Right renal cortex interstitium (tissue), 3 donors: ENCODE results near the gene LY86. TPM values are rescaled to one million over a fixed set of nuclear protein-coding genes. Genes with fewer than 3 reads are reported as not detected.

Experiments
- DNase-seq, 3 donors: peaks; one replicate each; pipeline ENCODE4 v3.0.0-alpha.2; 2013; ENCODE audit warnings: low read depth in 3 of 3, low spot score in 2 of 3
- polyA plus RNA-seq, 3 donors: library from polyadenylated mRNA; unstranded; fragments of 120-200 nt; gene quantifications; one replicate each; pipeline ENCODE4 v1.2.1, GENCODE V29; 2013; ENCODE audit not compliant: insufficient read length in 3 of 3

Gene LY86
- polyA plus RNA-seq, 3 donors = 1.8 to 2.2 (median 2.2) TPM

- no peak for DNase-seq
Observed at GRCh38 chr6:6619021-6619794, 30.7 kb downstream of the LY86 start.

DNA sequence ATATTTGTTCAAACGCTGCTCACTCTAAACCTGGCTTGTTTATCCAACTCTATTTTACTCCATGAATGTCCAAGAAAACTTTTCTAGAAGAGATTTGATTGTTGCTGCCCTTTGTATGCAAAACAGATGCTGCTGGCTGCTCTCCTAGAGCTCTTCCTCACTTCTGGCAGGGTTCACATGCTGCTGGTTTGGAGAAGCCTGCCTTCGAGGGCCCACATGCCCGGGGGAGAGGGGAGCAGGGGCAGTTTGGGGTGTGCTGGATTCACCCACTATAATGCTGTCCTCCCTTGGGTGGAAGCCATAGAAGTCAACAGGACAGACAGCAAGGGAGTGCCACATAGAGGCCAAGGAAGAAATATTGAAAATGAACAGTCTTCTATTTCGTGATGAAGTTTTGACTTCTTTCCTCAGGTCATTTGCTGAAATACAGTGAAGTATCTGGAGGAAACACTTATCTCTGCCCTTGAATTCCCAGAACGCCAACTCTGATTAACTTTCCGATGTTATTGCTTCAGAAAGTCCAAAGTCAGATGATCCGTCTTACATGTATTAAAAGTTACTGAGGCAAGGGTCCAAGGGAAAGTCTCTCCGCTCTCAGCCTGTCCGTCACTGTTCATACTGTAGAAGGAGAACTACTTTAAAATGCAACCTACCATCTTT is 32.4 kb downstream of the LY86 start:
- no peak for DNase-seq

GRCh38 chr6:6622501-6622900 is 34.0 kb downstream of the LY86 start:
- DNase-seq = no peak

- no peak for DNase-seq
Observed at GRCh38 chr6:6623553-6623952, 35.0 kb downstream of the LY86 start.

- no peak for DNase-seq
Observed at GRCh38 chr6:6624269-6624990, 35.9 kb downstream of the LY86 start.

DNA sequence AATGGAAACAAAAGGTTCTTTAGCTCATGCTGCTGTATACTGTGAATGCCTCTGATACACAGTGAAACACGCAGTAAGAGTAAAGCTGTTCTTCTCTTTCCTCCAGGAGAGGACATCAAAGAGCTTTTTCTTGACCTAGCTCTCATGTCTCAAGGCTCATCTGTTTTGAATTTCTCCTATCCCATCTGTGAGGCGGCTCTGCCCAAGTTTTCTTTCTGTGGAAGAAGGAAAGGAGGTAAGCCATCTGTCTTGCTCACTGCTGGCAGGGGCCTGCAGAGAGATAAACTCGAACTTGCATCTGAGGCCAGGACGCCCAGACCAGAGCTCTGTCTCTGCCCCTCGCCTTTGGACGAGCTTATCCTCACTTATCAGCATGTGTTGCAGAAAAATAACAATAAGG is 37.7 kb downstream of the LY86 start:
- DNase-seq = no peak

DNA sequence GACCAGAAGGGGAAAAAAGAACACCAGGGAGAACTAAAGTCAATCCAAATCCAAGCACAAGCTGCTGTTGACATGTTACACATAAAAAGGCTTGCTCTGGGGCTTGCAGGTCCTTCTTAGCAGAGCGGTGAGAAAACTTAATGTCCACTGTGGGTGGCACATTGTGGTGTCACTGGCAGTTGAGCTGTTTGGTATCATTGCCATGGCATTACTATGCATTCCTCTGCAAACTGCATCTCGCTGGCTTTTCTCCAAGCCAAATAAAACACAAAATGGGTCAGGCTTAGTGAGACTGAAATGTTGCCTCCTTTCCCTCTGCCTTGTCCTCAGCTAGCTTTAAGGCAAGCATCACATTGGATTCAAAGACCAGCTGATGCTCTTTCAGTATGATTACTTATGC is 40.9 kb downstream of the LY86 start:
- no peak for DNase-seq

DNA sequence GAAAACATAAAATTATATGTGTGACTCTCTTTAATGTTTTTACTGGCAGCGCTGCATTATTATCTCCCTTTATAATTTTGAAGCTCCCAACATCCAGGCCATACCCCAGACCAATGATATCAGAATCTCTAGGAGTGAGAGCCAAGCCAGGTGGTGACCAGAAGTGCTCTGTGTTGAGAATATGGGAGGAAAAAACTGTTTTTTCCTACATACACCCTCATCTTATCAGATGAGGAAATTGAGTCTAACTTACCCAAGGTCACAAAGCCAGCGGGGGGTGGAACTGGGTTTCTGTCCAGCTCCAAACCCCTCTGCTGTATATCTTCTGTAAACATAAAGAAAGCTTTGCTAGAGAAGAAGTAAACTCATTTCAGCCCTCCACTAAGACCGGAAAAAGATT is 42.5 kb downstream of the LY86 start:
- DNase-seq = no peak

DNA sequence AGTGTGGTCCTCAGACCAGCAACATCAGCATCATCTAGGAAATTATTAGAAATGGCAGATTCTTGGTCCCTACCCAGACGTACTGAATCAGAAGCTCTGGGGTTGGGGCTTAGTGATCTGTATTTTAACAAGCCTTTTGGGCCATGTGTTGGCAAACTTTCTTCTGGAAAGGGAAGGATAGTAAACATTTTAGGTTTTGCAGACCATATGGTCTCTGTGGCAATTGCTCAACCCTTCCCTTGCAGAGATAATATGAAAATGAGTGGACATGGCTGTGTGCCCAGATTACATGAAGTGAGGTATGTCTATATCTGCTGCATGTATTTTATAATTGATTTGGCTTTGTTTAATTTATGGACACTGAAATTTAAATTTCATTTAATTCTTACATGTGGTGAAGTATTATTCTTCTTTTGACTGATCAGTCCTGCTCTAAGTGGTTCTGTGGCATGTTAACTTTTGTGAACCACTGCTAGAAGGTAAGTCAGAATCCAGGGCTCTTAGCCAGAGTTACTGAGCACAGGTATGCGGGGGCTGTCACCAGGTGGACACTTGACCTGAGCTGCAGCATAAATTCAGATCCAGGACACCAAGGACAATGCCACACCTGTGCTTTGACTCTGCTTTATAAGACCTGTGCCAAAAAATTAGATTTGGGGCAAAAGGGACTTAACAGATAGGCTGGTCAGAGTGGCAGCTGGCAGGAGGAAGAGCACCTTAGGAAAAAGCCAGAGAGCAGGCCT is 43.2 kb downstream of the LY86 start:
- no peak for DNase-seq

DNA sequence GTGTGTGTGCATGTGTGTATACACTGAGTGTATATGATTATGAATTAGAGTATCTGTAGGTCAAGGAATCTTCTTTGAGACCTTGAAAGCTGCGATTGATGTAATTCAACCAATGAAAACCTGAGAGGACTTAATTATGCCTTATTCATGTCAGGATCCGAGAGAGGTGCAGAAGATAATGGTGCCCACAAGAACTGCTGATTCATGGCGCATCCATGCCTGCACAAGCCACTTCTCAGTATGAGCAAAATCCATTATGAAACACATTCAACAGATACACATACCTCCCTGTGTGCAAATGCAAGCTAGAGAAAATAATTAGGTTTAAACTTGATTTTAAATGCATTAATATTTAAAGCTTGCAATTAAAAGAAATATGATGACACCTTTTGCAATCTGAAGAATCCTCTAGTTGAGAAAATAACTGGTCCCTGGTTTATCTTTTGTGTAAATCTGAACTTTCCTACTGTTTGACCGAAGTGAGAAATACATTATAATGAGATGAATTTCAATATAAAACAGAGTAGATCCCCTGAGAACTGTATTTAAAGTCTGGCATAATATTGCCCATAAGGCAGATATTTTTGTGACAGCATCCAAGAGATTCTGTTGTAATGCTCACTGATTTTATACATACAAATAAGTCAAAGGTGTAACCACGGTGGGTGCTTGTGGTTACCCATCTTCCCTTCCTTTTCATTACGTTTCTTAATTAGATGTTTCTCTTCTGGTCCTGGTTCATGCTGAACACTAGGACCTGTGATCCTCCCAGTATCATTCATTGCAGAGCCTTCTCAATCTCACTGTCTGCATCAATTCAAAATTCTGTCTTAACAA is 45.6 kb downstream of the LY86 start:
- DNase-seq = no peak

DNA sequence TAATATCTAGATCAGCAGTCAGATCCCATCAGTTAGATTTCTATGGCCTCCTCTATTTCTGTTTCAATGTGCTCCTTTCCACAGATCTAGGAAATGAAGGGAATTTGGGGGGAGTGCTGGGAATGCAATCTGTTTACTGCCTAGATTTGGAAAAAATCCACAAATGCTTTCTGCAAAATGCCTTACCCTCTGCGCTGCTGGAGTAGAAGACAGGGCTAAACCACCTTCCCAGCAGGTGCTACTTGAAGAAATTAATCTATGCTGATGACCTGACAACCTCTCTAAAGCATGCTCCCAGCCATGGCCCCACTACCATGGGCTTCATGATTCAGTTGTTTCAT is 46.2 kb downstream of the LY86 start:
- DNase-seq = no peak

- DNase-seq = no peak
Observed at GRCh38 chr6:6635291-6635690, 46.8 kb downstream of the LY86 start.

DNA sequence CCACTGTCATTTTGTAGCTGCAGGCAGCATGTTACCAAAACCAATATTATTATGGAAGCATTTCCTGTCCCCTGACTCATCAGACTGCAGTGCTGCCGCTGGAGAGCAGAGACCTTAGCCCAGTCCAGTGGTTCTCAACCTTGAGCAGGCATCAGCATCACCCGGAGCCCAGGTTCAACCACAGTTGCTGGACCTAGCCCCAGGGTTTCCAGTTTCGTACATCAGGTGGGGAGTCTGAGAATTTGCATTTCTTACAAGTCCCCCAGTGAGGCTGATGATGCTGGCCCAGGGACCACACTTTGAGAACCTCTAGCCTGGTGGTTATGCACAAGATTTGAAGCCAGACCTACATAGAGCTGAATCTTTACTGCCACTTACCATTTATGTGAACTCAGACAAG is 47.3 kb downstream of the LY86 start:
- no peak for DNase-seq

- no peak for DNase-seq
Observed at GRCh38 chr6:6639572-6639971, 51.1 kb downstream of the LY86 start.

DNA sequence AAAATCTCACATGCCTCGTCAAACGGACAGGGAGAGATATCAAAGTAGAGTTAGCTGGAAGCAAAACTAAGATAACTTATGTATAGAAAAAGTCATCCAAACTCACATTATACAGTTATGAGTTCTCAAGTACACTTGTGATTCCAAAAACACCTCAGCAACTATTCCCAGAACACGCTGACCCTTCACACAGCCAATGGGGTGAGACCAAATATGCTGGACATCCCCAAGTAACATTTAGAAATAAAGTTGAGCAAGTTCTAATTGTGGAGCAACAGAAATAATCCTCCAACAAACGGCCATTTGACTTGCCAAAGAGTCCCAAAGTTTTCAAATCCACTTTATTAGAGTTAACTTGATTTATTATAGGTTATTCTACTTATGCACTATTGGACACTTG is 52.4 kb downstream of the LY86 start:
- no peak for DNase-seq

GRCh38 chr6:6643398-6643797 is 54.9 kb downstream of the LY86 start:
- DNase-seq = no peak

DNA sequence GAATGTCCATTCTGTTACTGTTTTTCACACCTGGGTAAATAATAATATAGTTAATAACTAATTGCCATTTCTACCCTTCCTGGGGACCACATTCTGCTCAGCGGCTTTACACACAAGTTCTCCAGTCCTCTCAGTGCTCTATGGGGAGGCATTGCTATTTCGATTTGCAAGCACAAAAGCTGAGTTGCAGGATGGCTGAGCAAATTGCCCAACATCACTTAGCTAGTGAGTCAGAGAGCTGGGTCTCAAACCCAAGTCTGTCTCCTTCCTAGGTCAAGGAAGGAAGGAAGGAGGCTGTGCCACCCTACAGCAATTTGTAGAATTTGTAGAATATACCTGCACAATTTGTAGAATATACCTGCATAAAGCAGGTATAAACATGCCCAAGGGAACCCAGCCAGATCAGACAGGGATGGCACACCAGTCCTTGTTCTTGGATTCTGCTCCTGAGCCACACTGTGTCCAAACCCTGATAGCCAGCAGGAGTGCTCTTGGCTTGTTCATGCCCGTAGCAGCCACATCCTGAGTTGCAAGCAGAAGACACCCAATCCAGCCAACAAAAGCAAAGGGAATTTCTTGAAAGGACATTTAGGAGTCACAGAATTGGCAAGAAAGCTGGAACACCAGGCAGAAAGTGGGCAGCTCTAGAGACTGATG is 56.9 kb downstream of the LY86 start:
- no peak for DNase-seq

DNA sequence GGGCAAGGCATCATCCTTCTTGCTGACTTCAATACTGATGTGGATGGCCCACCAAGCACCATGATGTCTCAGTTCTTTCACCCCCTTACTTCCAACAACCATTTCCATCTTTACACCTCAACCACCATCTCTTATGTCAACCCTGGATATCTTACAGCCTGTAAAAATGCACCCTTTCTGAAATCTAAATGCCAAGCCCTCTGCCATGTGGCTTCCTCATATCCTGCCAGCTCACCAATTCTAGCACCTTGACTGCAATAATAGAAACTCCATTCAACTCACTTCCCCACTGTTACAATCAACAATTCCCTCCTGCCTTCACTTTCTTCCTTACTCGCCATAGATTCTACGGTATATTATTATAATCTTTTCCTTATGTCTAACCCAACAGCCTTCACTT is 57.9 kb downstream of the LY86 start:
- DNase-seq = no peak

GRCh38 chr6:6646859-6647258 is 58.3 kb downstream of the LY86 start:
- no peak for DNase-seq
